Lung (tissue), 12 donors: Measurements from ENCODE around the gene EBPL. TPM values are rescaled to one million over a fixed set of nuclear protein-coding genes. Genes with fewer than 3 reads are reported as not detected.

ENCODE experiments used
- ATAC-seq: fragments of 200-7000 bp; cut with Tn5 transposase; one replicate; pipeline ENCODE4 v1.9.1; 2020; ENCODE audit warnings: moderate number of reproducible peaks; ENCODE audit not compliant: insufficient read depth, low FRiP score
- DNase-seq, 3 donors: peaks; one replicate each; pipeline ENCODE4 v3.0.0-alpha.2; 2013 to 2017
- H3K27ac ChIP-seq, 2 donors: one replicate each; pipeline ENCODE4 v1.5.1; 2013; ENCODE audit warnings: mild to moderate bottlenecking in 2 of 2, moderate library complexity in 2 of 2, control low read depth in 1 of 2, inconsistent platforms in 1 of 2, low read depth in 1 of 2, low read length in 1 of 2
- H3K27me3 ChIP-seq, 3 donors: one replicate each; pipeline ENCODE4 v1.5.1; 2013; ENCODE audit warnings: low read length in 2 of 3; ENCODE audit not compliant: control insufficient read depth in 3 of 3, insufficient read depth in 3 of 3
- H3K36me3 ChIP-seq, 4 donors: one replicate each; pipeline ENCODE4 v1.5.1; 2013; ENCODE audit warnings: low read length in 4 of 4, mild to moderate bottlenecking in 1 of 4, moderate library complexity in 1 of 4; ENCODE audit not compliant: control insufficient read depth in 4 of 4, insufficient read depth in 4 of 4
- H3K4me1 ChIP-seq, 5 donors: one replicate each; pipeline ENCODE4 v1.5.1; 2013; ENCODE audit warnings: low read length in 5 of 5, mild to moderate bottlenecking in 2 of 5, moderate library complexity in 1 of 5; ENCODE audit not compliant: control insufficient read depth in 5 of 5, insufficient read depth in 5 of 5
- H3K4me3 ChIP-seq: one replicate; pipeline ENCODE4 v1.5.1; 2013; ENCODE audit warnings: mild to moderate bottlenecking, control low read depth, moderate library complexity
- H3K9ac ChIP-seq, 2 donors: one replicate each; pipeline ENCODE4 v1.5.1; 2013; ENCODE audit warnings: low read length in 2 of 2, control low read depth in 1 of 2; ENCODE audit not compliant: insufficient read depth in 1 of 2
- H3K9me3 ChIP-seq, 4 donors: one replicate each; pipeline ENCODE4 v1.5.1; 2013; ENCODE audit warnings: low read length in 3 of 4, mild to moderate bottlenecking in 1 of 4, moderate library complexity in 1 of 4; ENCODE audit not compliant: control insufficient read depth in 4 of 4, insufficient read depth in 3 of 4
- WGBS, 2 donors: extraction: QIAGEN DNeasy Blood & Tissue Kit; methylation state at CpG; one replicate each; pipeline ENCODE4 v1.1.7; 2013; 5-methylcytosine and 5-hydroxymethylcytosine counted together
- polyA plus RNA-seq, 2 donors: library from polyadenylated mRNA; stranded (reverse); fragments of 200-250 nt; gene quantifications; one replicate each; pipeline ENCODE4 v1.2.1, GENCODE V29; 2013
- total RNA-seq, 2 donors: library from RNA; depleted of rRNA in 1 of 2; stranded (reverse); fragments of >200 nt in 1 of 2; gene quantifications; one replicate each; pipeline ENCODE4 v1.2.1, GENCODE V29; 2014 to 2021
- TF ChIP-seq, protein P1 (sequence below): IDR thresholded peaks from 2 replicates; pipeline ENCODE4 v1.5.1; 2012; ENCODE audit warnings: mild to moderate bottlenecking; ENCODE audit errors: control extremely low read depth, extremely low read depth
- donor health status: control.
- donor health status: control.
- donor health status: Bipolar disorder and iron deficiency.
- donor health status: healthy.
- donor health status: DM: yes; HTN: yes; CAD: no.

Gene EBPL
- total and polyA plus RNA-seq, 4 donors, result 60.5 to 92.7 (median 70.1) TPM

DNA sequence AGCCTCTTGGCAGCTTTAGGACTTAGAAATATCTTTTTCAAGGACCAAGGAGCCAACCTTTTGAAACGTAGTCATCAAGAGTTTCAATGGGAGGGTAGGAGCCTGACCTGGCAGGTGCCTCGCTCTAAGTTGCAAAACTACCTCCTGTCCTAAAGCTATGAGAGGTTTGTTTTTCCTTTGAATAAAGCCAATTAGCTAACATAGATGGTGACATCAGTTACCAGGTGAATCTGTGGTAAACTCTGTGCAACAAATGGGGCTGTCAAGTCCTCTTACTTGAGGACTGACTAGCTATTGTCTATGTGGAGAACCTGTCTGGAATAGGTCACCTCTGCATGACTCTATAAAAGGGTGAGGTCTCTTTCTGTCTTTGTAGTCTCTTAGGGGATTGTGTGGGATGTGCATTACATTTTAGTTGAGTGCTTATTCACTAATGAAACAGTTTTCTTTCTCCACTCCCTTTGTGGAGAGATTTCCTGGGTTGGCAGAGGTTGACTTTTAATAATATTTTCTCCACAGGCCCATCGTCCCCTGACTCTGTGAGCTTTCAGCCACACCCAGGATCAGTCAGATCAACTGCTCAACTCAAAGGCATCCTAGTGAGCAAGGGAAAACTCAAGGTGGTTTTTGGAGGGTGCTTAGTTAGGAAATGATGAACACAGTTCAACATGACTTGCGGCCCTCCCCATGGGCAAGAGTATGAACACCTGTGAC is 53.1 kb downstream of the EBPL start:
- H3K27ac ChIP-seq, result peak overlapping the region in 1 of 2 donors; percentile 54
- H3K27me3 ChIP-seq, result no peaks in the 10 kb centered on the region
- no peaks in the 10 kb centered on the region for H3K36me3 ChIP-seq
- no peak overlapping the region for H3K9ac ChIP-seq
- H3K9me3 ChIP-seq, result no peaks in the 10 kb centered on the region
- DNase-seq, result no peak
- H3K4me1 ChIP-seq, result peaks cover 0 to 15% (median 3%) of the 10 kb centered on the region in 5 donors
- no peak overlapping the region for H3K4me3 ChIP-seq
- ATAC-seq, result no peak
- TF ChIP-seq, protein P1, sequence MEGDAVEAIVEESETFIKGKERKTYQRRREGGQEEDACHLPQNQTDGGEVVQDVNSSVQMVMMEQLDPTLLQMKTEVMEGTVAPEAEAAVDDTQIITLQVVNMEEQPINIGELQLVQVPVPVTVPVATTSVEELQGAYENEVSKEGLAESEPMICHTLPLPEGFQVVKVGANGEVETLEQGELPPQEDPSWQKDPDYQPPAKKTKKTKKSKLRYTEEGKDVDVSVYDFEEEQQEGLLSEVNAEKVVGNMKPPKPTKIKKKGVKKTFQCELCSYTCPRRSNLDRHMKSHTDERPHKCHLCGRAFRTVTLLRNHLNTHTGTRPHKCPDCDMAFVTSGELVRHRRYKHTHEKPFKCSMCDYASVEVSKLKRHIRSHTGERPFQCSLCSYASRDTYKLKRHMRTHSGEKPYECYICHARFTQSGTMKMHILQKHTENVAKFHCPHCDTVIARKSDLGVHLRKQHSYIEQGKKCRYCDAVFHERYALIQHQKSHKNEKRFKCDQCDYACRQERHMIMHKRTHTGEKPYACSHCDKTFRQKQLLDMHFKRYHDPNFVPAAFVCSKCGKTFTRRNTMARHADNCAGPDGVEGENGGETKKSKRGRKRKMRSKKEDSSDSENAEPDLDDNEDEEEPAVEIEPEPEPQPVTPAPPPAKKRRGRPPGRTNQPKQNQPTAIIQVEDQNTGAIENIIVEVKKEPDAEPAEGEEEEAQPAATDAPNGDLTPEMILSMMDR, result no peak
- WGBS, 2 donors, result 69 to 71% methylated on average over 4 of the region's 4 CpGs

DNA sequence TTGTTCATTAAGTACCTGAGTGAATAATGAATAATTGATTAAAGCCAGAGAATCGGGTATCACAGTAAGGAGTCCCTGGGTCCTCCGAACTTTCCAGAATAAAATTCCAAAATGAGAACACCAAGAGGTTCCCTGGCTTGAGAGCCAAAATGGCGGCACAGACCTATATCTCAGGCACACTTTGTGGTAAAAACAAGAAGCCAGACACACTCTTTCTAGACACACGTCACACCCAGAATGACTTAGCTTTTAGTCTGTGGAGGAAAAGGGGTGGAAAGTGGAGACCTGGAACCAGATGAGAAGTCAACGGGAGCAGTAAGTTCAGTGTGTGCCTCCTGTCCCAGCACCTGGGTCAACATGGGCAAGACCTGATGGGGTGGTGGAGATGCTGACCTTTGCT is 54.6 kb downstream of the EBPL start:
- no peak for ATAC-seq

DNA sequence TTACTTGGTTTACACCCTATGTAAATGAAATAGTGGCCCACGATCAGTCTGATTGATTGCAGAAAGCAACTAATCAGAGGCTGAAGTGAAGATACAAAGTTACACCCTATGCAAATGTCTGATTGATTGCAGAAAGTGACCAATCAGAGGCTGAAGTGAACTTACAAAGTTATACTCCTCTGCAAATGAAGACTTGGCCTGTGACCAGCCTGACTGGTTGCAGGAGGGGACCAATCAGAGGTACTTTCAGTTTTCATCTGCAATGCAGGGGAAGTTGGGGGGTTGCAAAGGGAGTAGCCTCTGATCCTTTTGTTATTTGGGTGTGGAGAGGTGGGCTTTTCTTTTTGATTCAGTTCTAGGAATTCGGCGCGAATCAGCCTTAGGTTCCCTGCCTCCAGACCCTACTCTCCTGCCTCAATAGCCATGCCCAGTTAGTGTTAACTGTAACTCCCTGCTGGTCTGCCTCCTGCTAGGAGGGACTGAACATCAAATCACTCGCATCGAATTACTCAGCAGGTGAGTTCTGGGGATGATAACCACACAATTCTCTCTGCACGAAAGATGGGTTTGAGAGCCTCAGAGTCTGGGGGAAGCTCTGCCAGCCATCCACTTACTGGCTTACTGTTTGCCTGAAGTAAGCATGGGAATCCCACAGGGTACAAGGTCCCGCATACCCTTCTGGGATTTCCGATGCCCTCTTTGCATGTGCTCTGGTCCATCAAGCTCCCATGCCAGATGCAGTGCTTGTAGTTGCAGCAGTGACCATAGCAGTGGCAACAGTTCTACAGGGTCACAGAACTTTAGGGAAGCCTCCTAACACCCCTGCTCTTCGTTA is 55.5 kb downstream of the EBPL start:
- H3K4me3 ChIP-seq, result no peak overlapping the region
- H3K27me3 ChIP-seq, result no peaks in the 10 kb centered on the region
- ATAC-seq (no peak), DNase-seq (peak; percentile 45 to 87 (median 81))
- H3K9ac ChIP-seq, result peak overlapping the region in 1 of 2 donors; percentile 38
- no peaks in the 10 kb centered on the region for H3K36me3 ChIP-seq
- H3K27ac ChIP-seq, result no peak overlapping the region
- TF ChIP-seq, protein P1, result no peak
- no peaks in the 10 kb centered on the region for H3K9me3 ChIP-seq
- peaks cover 0 to 13% (median 0%) of the 10 kb centered on the region in 5 donors for H3K4me1 ChIP-seq
- WGBS, 2 donors, result 57 to 69% methylated on average over 10 of the region's 10 CpGs

More for the DNA sequence above, 54.6 kb downstream of the EBPL start:
- DNase-seq, result no peak
- no peaks in the 10 kb centered on the region for H3K27me3 ChIP-seq
- 95 to 97% methylated on average over 5 of the region's 5 CpGs for WGBS, 2 donors
- no peaks in the 10 kb centered on the region for H3K9me3 ChIP-seq
- peaks cover 0 to 14% (median 0%) of the 10 kb centered on the region in 5 donors for H3K4me1 ChIP-seq
- no peak overlapping the region for H3K4me3 ChIP-seq
- TF ChIP-seq, protein P1, result no peak
- H3K9ac ChIP-seq, result no peak overlapping the region
- H3K36me3 ChIP-seq, result no peaks in the 10 kb centered on the region
- H3K27ac ChIP-seq, result no peak overlapping the region
